ENCODE data around the gene BCAS1. TPM values are rescaled to one million over a fixed set of nuclear protein-coding genes. Genes with fewer than 3 reads are reported as not detected.

The BCAS1 gene
- total and polyA plus RNA-seq, 2 donors (not counting 1 experiment from before 2014, with no cell fraction given), result 0.97 to 1.1 TPM

DNA sequence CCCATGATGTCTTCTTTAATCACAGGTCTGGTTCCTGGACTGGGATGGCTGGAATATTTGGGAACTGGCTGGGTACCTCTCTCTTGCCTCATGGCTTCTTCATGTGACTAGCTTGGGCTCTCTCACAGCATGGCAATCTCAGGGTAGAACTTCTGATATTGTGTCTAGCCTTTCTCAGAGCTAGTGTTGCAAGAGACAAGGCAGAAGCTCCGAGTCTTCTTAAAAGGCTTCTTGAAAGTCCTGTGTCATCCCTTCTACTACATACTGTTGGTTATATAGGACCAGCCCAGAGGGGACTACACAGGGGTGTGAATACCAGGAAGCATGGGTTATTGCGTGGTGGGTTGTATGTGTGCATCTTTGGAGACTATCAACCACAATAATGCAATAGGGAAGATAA is 23.3 kb downstream of the BCAS1 start:
- no peak overlapping the region for H3K4me3 Mint-ChIP-seq
- H3K4me3 ChIP-seq (ENCODE audit: control extremely low read depth in 1 of 5, extremely low read depth in 1 of 5, insufficient read depth in 1 of 5, low read depth in 2 of 5, low read length in 4 of 5), result no peak overlapping the region
- intact Hi-C loops (cut with micrococcal nuclease), result no loop called here
- H3K4me1 ChIP-seq (ENCODE audit: control insufficient read depth in 2 of 2, insufficient read depth in 2 of 2, low read length in 2 of 2), result no peaks in the 10 kb centered on the region
- peaks cover 4% of the 10 kb centered on the region for H3K27me3 Mint-ChIP-seq
- TF ChIP-seq, protein P1, sequence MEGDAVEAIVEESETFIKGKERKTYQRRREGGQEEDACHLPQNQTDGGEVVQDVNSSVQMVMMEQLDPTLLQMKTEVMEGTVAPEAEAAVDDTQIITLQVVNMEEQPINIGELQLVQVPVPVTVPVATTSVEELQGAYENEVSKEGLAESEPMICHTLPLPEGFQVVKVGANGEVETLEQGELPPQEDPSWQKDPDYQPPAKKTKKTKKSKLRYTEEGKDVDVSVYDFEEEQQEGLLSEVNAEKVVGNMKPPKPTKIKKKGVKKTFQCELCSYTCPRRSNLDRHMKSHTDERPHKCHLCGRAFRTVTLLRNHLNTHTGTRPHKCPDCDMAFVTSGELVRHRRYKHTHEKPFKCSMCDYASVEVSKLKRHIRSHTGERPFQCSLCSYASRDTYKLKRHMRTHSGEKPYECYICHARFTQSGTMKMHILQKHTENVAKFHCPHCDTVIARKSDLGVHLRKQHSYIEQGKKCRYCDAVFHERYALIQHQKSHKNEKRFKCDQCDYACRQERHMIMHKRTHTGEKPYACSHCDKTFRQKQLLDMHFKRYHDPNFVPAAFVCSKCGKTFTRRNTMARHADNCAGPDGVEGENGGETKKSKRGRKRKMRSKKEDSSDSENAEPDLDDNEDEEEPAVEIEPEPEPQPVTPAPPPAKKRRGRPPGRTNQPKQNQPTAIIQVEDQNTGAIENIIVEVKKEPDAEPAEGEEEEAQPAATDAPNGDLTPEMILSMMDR (IDR thresholded peaks at IDR 0.05), result no peak
- TF ChIP-seq EZH2 (IDR thresholded peaks at IDR 0.05; ENCODE audit: borderline replicate concordance, insufficient read depth, low read depth, low read length, poor library complexity, severe bottlenecking), result no peak
- no peak overlapping the region for H3K4me2 ChIP-seq (replicated peaks; ENCODE audit: low read depth, low read length, poor library complexity, severe bottlenecking)
- no peak overlapping the region for H2AFZ ChIP-seq (ENCODE audit: insufficient read depth, low read depth, low read length, poor library complexity, severe bottlenecking)
- H3K9ac ChIP-seq (ENCODE audit: low read length), result no peak overlapping the region
- no peak overlapping the region for H3K27ac ChIP-seq (ENCODE audit: low read length in 2 of 2)
- peaks cover 8% of the 10 kb centered on the region for H3K4me1 Mint-ChIP-seq
- no peaks in the 10 kb centered on the region for H3K36me3 ChIP-seq (replicated peaks in 1 of 2; ENCODE audit: control extremely low read depth in 1 of 2, control insufficient read depth in 1 of 2, extremely low read depth in 1 of 2, insufficient read depth in 2 of 2, low read length in 1 of 2)
- ATAC-seq (ENCODE audit: low read depth) (no peak), DNase-seq (no peak)
- H3K27ac Mint-ChIP-seq, result no peak overlapping the region
- H3K27me3 ChIP-seq (replicated peaks in 1 of 4; ENCODE audit: control extremely low read depth in 1 of 4, control insufficient read depth in 3 of 4, insufficient read depth in 4 of 4, low read length in 3 of 4), result no peaks in the 10 kb centered on the region
- no peaks in the 10 kb centered on the region for H4K20me1 ChIP-seq (ENCODE audit: control insufficient read depth, insufficient read depth, low read length, poor library complexity, severe bottlenecking)
- H3K79me2 ChIP-seq (ENCODE audit: control insufficient read depth, insufficient read depth, low read length), result no peaks in the 10 kb centered on the region
- no CpG with 5 or more reads among the region's 2 CpGs for WGBS (ENCODE audit: insufficient coverage)
- peaks cover 4% of the 10 kb centered on the region for H3K9me3 Mint-ChIP-seq (ENCODE audit: insufficient read depth)
- peaks cover 0 to 15% (median 11%) of the 10 kb centered on the region in 3 donors for H3K9me3 ChIP-seq (ENCODE audit: control extremely low read depth in 1 of 3, control insufficient read depth in 2 of 3, insufficient read depth in 1 of 3, low read length in 2 of 3)
- POLR2A ChIA-PET, result no interaction called here
- CTCF ChIA-PET, result interaction anchor here (1.7 kb wide), 1 partner anchor 17 kb away, joined by 8 read pairs; no protein-coding TSS in a partner anchor

DNA sequence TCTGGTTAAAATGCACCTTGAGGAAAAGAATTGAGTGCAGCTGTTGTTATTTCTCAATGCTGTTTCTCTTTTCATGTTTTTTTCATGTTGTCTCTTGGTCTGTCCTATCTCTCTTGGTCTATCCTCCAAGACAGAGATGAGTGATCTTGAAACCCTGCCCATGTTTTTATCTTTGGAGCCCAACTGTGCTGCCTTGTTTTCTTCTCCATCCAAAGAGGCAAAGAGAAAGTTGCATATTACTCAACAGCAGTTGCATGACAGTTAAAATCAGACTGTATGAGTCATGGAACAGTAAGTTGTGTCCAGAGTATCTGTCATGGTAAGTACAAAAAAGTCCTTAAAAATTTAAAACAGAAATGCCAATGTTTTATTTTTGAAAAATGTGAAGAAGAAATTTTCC is 26.2 kb downstream of the BCAS1 start:
- H3K9me3 ChIP-seq (ENCODE audit: control extremely low read depth in 1 of 3, control insufficient read depth in 2 of 3, insufficient read depth in 1 of 3, low read length in 2 of 3), result peaks cover 0 to 15% (median 11%) of the 10 kb centered on the region in 3 donors
- H2AFZ ChIP-seq (ENCODE audit: insufficient read depth, low read depth, low read length, poor library complexity, severe bottlenecking), result no peak overlapping the region
- no peaks in the 10 kb centered on the region for H4K20me1 ChIP-seq (ENCODE audit: control insufficient read depth, insufficient read depth, low read length, poor library complexity, severe bottlenecking)
- H3K27me3 Mint-ChIP-seq, result peaks cover 3% of the 10 kb centered on the region
- ChIA-PET CTCF (interaction anchor here (0.6 kb wide), 1 partner anchor 14 kb away, joined by 3 read pairs; no protein-coding TSS in a partner anchor), POLR2A (no interaction called here)
- no peak overlapping the region for H3K4me3 ChIP-seq (ENCODE audit: control extremely low read depth in 1 of 5, extremely low read depth in 1 of 5, insufficient read depth in 1 of 5, low read depth in 2 of 5, low read length in 4 of 5)
- no peaks in the 10 kb centered on the region for H3K4me1 ChIP-seq (ENCODE audit: control insufficient read depth in 2 of 2, insufficient read depth in 2 of 2, low read length in 2 of 2)
- H3K36me3 ChIP-seq (replicated peaks in 1 of 2; ENCODE audit: control extremely low read depth in 1 of 2, control insufficient read depth in 1 of 2, extremely low read depth in 1 of 2, insufficient read depth in 2 of 2, low read length in 1 of 2), result no peaks in the 10 kb centered on the region
- H3K4me1 Mint-ChIP-seq, result peaks cover 8% of the 10 kb centered on the region
- H3K79me2 ChIP-seq (ENCODE audit: control insufficient read depth, insufficient read depth, low read length), result no peaks in the 10 kb centered on the region
- H3K27ac ChIP-seq (ENCODE audit: low read length in 2 of 2), result no peak overlapping the region
- DNase-seq, result no peak
- intact Hi-C loops (cut with micrococcal nuclease), result no loop called here
- H3K27ac Mint-ChIP-seq, result no peak overlapping the region
- peaks cover 0 to 4% (median 0%) of the 10 kb centered on the region in 4 experiments for H3K27me3 ChIP-seq (replicated peaks in 1 of 4; ENCODE audit: control extremely low read depth in 1 of 4, control insufficient read depth in 3 of 4, insufficient read depth in 4 of 4, low read length in 3 of 4)
- TF ChIP-seq EZH2 (IDR thresholded peaks at IDR 0.05; ENCODE audit: borderline replicate concordance, insufficient read depth, low read depth, low read length, poor library complexity, severe bottlenecking), result no peak
- TF ChIP-seq, protein P1 (IDR thresholded peaks at IDR 0.05), result no peak
- peaks cover 4% of the 10 kb centered on the region for H3K9me3 Mint-ChIP-seq (ENCODE audit: insufficient read depth)
- H3K9ac ChIP-seq (ENCODE audit: low read length), result no peak overlapping the region
- H3K4me2 ChIP-seq (replicated peaks; ENCODE audit: low read depth, low read length, poor library complexity, severe bottlenecking), result no peak overlapping the region
- H3K4me3 Mint-ChIP-seq, result no peak overlapping the region
- no peak for ATAC-seq (ENCODE audit: low read depth)

All from B cell (primary cell).